Measurements from ENCODE around the gene SET. TPM values are rescaled to one million over a fixed set of nuclear protein-coding genes. Genes with fewer than 3 reads are reported as not detected.

SET gene
- total and polyA plus RNA-seq, 4 experiments from 2014 or later, result 132 to 264 (median 226) TPM

- H3K9me3 ChIP-seq (ENCODE audit: control insufficient read depth in 1 of 2, low read length in 2 of 2), result no peaks in the 10 kb centered on the region
- CTCF ChIA-PET (ENCODE audit: partially characterized antibody), result interaction anchor here (0.7 kb wide), 1 partner anchor 12 kb away, joined by 3 read pairs; no protein-coding TSS in a partner anchor
These were observed 23.7 kb downstream of the SET start for GRCh38 chr9:128712451-128713410.

GRCh38 chr9:128713411-128713780 lies 24.4 kb downstream of the SET start:
- Mint-ChIP-seq H3K4me3 (no peak overlapping the region), H3K36me3 (no peaks in the 10 kb centered on the region), H3K27me3 (no peaks in the 10 kb centered on the region), H3K27ac (no peak overlapping the region), H3K9me3 (no peaks in the 10 kb centered on the region), H3K4me1 (no peaks in the 10 kb centered on the region)
- ChIA-PET POLR2A (ENCODE audit: partially characterized antibody) (no interaction called here), CTCF (ENCODE audit: partially characterized antibody) (no interaction called here)
- Histone ChIP-seq H3K36me3 (ENCODE audit: insufficient read depth, low read length) (no peaks in the 10 kb centered on the region), H3K4me3 (ENCODE audit: low read length in 2 of 2) (no peak overlapping the region), H3K27me3 (ENCODE audit: insufficient read depth, low read length) (no peaks in the 10 kb centered on the region), H3K4me1 (ENCODE audit: insufficient read depth, low read length) (no peaks in the 10 kb centered on the region), H3K9me3 (ENCODE audit: control insufficient read depth in 1 of 2, low read length in 2 of 2) (no peaks in the 10 kb centered on the region), H3K27ac (ENCODE audit: low read depth, low read length) (no peak overlapping the region)
- intact Hi-C loops (cut with micrococcal nuclease), result no loop called here
- no peak for DNase-seq

More at GRCh38 chr9:128712451-128713410, 23.7 kb downstream of the SET start:
- H3K27ac ChIP-seq (ENCODE audit: low read depth, low read length), result no peak overlapping the region
- no peak overlapping the region for H3K4me3 Mint-ChIP-seq
- H3K4me3 ChIP-seq (ENCODE audit: low read length in 2 of 2), result no peak overlapping the region
- no peaks in the 10 kb centered on the region for H3K36me3 Mint-ChIP-seq
- H3K9me3 Mint-ChIP-seq, result no peaks in the 10 kb centered on the region
- no peaks in the 10 kb centered on the region for H3K4me1 ChIP-seq (ENCODE audit: insufficient read depth, low read length)
- no peaks in the 10 kb centered on the region for H3K27me3 Mint-ChIP-seq
- no peak for DNase-seq
- H3K27ac Mint-ChIP-seq, result peak overlapping the region in 1 of 7 donors; percentile 15
- H3K27me3 ChIP-seq (ENCODE audit: insufficient read depth, low read length), result no peaks in the 10 kb centered on the region
- POLR2A ChIA-PET (ENCODE audit: partially characterized antibody), result interaction anchor here (1.1 kb wide), 1 partner anchor 11 kb away, joined by 3 read pairs; the partner anchor contains the start of gene ZDHHC12
- intact Hi-C loops (cut with micrococcal nuclease), result no loop called here
- H3K36me3 ChIP-seq (ENCODE audit: insufficient read depth, low read length), result no peaks in the 10 kb centered on the region
- no peaks in the 10 kb centered on the region for H3K4me1 Mint-ChIP-seq

GRCh38 chr9:128713941-128714573 lies 25.0 kb downstream of the SET start:
- H3K4me1 ChIP-seq (ENCODE audit: insufficient read depth, low read length), result no peaks in the 10 kb centered on the region
- no peak overlapping the region for H3K27ac ChIP-seq (ENCODE audit: low read depth, low read length)
- intact Hi-C loops (cut with micrococcal nuclease), result no loop called here
- CTCF ChIA-PET (ENCODE audit: partially characterized antibody), result interaction anchor here (1.8 kb wide), 1 partner anchor 12 kb away, joined by 5 read pairs; the partner anchor contains the start of gene PKN3
- Mint-ChIP-seq H3K36me3 (no peaks in the 10 kb centered on the region), H3K4me1 (no peaks in the 10 kb centered on the region), H3K27ac (no peak overlapping the region), H3K9me3 (no peaks in the 10 kb centered on the region), H3K27me3 (no peaks in the 10 kb centered on the region), H3K4me3 (no peak overlapping the region)
- DNase-seq, result no peak
- H3K36me3 ChIP-seq (ENCODE audit: insufficient read depth, low read length), result no peaks in the 10 kb centered on the region
- POLR2A ChIA-PET (ENCODE audit: partially characterized antibody), result interaction anchor here (1.5 kb wide), 1 partner anchor 8 kb away, joined by 5 read pairs; no protein-coding TSS in a partner anchor
- no peaks in the 10 kb centered on the region for H3K9me3 ChIP-seq (ENCODE audit: control insufficient read depth in 1 of 2, low read length in 2 of 2)
- no peaks in the 10 kb centered on the region for H3K27me3 ChIP-seq (ENCODE audit: insufficient read depth, low read length)
- H3K4me3 ChIP-seq (ENCODE audit: low read length in 2 of 2), result no peak overlapping the region

- Mint-ChIP-seq H3K9me3 (peaks cover 0 to 3% (median 0%) of the 10 kb centered on the region in 8 donors), H3K27ac (no peak overlapping the region), H3K4me3 (no peak overlapping the region), H3K4me1 (no peaks in the 10 kb centered on the region), H3K36me3 (no peaks in the 10 kb centered on the region), H3K27me3 (no peaks in the 10 kb centered on the region)
- Histone ChIP-seq H3K4me1 (ENCODE audit: insufficient read depth, low read length) (no peaks in the 10 kb centered on the region), H3K4me3 (ENCODE audit: low read length in 2 of 2) (no peak overlapping the region), H3K27me3 (ENCODE audit: insufficient read depth, low read length) (no peaks in the 10 kb centered on the region), H3K36me3 (ENCODE audit: insufficient read depth, low read length) (no peaks in the 10 kb centered on the region), H3K9me3 (ENCODE audit: control insufficient read depth in 1 of 2, low read length in 2 of 2) (no peaks in the 10 kb centered on the region), H3K27ac (ENCODE audit: low read depth, low read length) (no peak overlapping the region)
- no peak for DNase-seq
- CTCF ChIA-PET (ENCODE audit: partially characterized antibody), result interaction anchor here (1.8 kb wide), 1 partner anchor 13 kb away, joined by 5 read pairs; the partner anchor contains the start of gene PKN3
- intact Hi-C loops (cut with micrococcal nuclease), result no loop called here
- POLR2A ChIA-PET (ENCODE audit: partially characterized antibody), result interaction anchor here (1.5 to 1.7 kb wide), 2 partner anchors 9 kb away, joined by 5 read pairs; partner anchors contain the start of gene ZDHHC12
These were observed 25.8 kb downstream of the SET start for GRCh38 chr9:128714586-128715435.

- ChIA-PET POLR2A (ENCODE audit: partially characterized antibody) (interaction anchor here (1.5 to 1.7 kb wide), 2 partner anchors 9 to 10 kb away, joined by 5 read pairs; partner anchors contain the start of gene ZDHHC12), CTCF (ENCODE audit: partially characterized antibody) (interaction anchor here (1.8 kb wide), 1 partner anchor 13 kb away, joined by 5 read pairs; the partner anchor contains the start of gene PKN3)
- H3K36me3 Mint-ChIP-seq, result peaks cover 0 to under 1% of the 10 kb centered on the region in 2 donors
These were observed 26.4 kb downstream of the SET start for GRCh38 chr9:128715436-128715750.

GRCh38 chr9:128716581-128717254 lies 27.7 kb downstream of the SET start:
- H3K4me3 ChIP-seq (ENCODE audit: low read length in 2 of 2), result no peak overlapping the region
- Mint-ChIP-seq H3K27me3 (no peaks in the 10 kb centered on the region), H3K4me3 (no peak overlapping the region), H3K36me3 (peaks cover 0 to 10% of the 10 kb centered on the region in 2 donors), H3K9me3 (peaks cover 0 to 6% (median 0%) of the 10 kb centered on the region in 8 donors), H3K4me1 (peaks cover 0 to 1% (median 0%) of the 10 kb centered on the region in 4 donors), H3K27ac (peak overlapping the region in 2 of 7 donors; percentile 6 to 64)
- no peaks in the 10 kb centered on the region for H3K9me3 ChIP-seq (ENCODE audit: control insufficient read depth in 1 of 2, low read length in 2 of 2)
- ChIA-PET POLR2A (ENCODE audit: partially characterized antibody) (no interaction called here), CTCF (ENCODE audit: partially characterized antibody) (no interaction called here)
- intact Hi-C loops (cut with micrococcal nuclease), result no loop called here
- H3K36me3 ChIP-seq (ENCODE audit: insufficient read depth, low read length), result peaks cover 4% of the 10 kb centered on the region
- no peak for DNase-seq
- no peaks in the 10 kb centered on the region for H3K4me1 ChIP-seq (ENCODE audit: insufficient read depth, low read length)
- H3K27ac ChIP-seq (ENCODE audit: low read depth, low read length), result no peak overlapping the region
- H3K27me3 ChIP-seq (ENCODE audit: insufficient read depth, low read length), result no peaks in the 10 kb centered on the region

More at GRCh38 chr9:128715436-128715750, 26.4 kb downstream of the SET start:
- Mint-ChIP-seq H3K4me1 (no peaks in the 10 kb centered on the region), H3K27ac (no peak overlapping the region), H3K27me3 (no peaks in the 10 kb centered on the region), H3K4me3 (no peak overlapping the region), H3K9me3 (peaks cover 0 to 4% (median 0%) of the 10 kb centered on the region in 8 donors)
- intact Hi-C loops (cut with micrococcal nuclease), result no loop called here
- Histone ChIP-seq H3K9me3 (ENCODE audit: control insufficient read depth in 1 of 2, low read length in 2 of 2) (no peaks in the 10 kb centered on the region), H3K27ac (ENCODE audit: low read depth, low read length) (no peak overlapping the region), H3K36me3 (ENCODE audit: insufficient read depth, low read length) (peaks cover 3% of the 10 kb centered on the region), H3K27me3 (ENCODE audit: insufficient read depth, low read length) (no peaks in the 10 kb centered on the region), H3K4me3 (ENCODE audit: low read length in 2 of 2) (no peak overlapping the region), H3K4me1 (ENCODE audit: insufficient read depth, low read length) (no peaks in the 10 kb centered on the region)
- DNase-seq, result no peak

All from CD4-positive, alpha-beta memory T cell (primary cell).